Left ventricle myocardium inferior (tissue), 1 donor: ENCODE measurements around the gene TRMT44. TPM values are rescaled to one million over a fixed set of nuclear protein-coding genes. Genes with fewer than 3 reads are reported as not detected.

ENCODE experiments used
- DNase-seq: peaks from one replicate; pipeline ENCODE4 v3.0.0-alpha.2; 2020
- H3K27ac ChIP-seq: fragments of 200-600 bp; replicated peaks from 2 replicates; pipeline ENCODE4 v1.8.0; 2021
- H3K27me3 ChIP-seq: fragments of 200-600 bp; 2 replicates; pipeline ENCODE4 v1.8.0; 2021; ENCODE audit warnings: low read depth
- H3K36me3 ChIP-seq: fragments of 200-600 bp; 2 replicates; pipeline ENCODE4 v1.8.0; 2021
- H3K4me1 ChIP-seq: fragments of 200-600 bp; 2 replicates; pipeline ENCODE4 v1.8.0; 2021
- H3K4me3 ChIP-seq: fragments of 200-600 bp; 2 replicates; pipeline ENCODE4 v1.8.0; 2021; ENCODE audit warnings: mild to moderate bottlenecking, moderate library complexity
- H3K9me3 ChIP-seq: fragments of 200-600 bp; replicated peaks from 2 replicates; pipeline ENCODE4 v1.8.0; 2021
- intact Hi-C: fragments of 100-400 bp; cut with micrococcal nuclease; formaldehyde crosslinking; loops from one replicate; pipeline ENCODE4 v1.11.0; 2022
- total RNA-seq: library from RNA; stranded (reverse); fragmentation: NEBNext Ultra II Directional; extraction: Animal tissue kit (Norgen Biotek cat#: 25700); gene quantifications from one replicate; pipeline ENCODE4 v1.2.1, GENCODE V29; 2021
- TF ChIP-seq, protein P1 (sequence below): fragments of 200-600 bp; IDR thresholded peaks from 2 replicates; pipeline ENCODE4 v1.8.0; 2021; ENCODE audit warnings: antibody characterized with exemption, mild to moderate bottlenecking, borderline replicate concordance
- donor health status: DM: no; HTN: yes; CAD: no; lungs with severe emphysema.

TRMT44 gene
- total RNA-seq, 1 donor from 2014 or later: 9.2 TPM

DNA sequence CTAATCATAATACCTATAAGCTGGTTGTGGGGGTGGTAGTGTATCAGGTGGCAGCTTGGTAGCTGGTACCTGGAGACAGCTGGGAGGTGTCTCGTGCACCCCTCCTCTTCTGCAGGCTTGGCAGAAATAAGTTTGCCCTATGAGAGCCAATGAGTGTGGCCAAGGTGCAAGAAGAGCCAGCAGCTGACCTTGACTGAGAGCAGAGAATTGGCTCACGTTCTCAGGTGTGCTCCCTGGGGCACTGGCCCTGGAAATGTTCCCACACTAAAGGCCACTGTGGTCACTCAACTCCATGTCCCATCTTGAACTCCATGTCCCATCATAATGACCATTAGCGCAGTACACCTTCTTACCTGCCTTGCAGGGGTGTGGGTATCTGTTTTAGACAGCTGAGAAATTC, 13.4 kb downstream of the TRMT44 start:
- Histone ChIP-seq H3K36me3 (peaks cover 95% of the 10 kb centered on the region), H3K4me1 (peaks cover 5% of the 10 kb centered on the region), H3K4me3 (no peak overlapping the region), H3K27me3 (no peaks in the 10 kb centered on the region), H3K27ac (no peak overlapping the region), H3K9me3 (no peaks in the 10 kb centered on the region)
- TF ChIP-seq, protein P1, sequence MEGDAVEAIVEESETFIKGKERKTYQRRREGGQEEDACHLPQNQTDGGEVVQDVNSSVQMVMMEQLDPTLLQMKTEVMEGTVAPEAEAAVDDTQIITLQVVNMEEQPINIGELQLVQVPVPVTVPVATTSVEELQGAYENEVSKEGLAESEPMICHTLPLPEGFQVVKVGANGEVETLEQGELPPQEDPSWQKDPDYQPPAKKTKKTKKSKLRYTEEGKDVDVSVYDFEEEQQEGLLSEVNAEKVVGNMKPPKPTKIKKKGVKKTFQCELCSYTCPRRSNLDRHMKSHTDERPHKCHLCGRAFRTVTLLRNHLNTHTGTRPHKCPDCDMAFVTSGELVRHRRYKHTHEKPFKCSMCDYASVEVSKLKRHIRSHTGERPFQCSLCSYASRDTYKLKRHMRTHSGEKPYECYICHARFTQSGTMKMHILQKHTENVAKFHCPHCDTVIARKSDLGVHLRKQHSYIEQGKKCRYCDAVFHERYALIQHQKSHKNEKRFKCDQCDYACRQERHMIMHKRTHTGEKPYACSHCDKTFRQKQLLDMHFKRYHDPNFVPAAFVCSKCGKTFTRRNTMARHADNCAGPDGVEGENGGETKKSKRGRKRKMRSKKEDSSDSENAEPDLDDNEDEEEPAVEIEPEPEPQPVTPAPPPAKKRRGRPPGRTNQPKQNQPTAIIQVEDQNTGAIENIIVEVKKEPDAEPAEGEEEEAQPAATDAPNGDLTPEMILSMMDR: no peak
- no peak for DNase-seq
- intact Hi-C loops: no loop called here

DNA sequence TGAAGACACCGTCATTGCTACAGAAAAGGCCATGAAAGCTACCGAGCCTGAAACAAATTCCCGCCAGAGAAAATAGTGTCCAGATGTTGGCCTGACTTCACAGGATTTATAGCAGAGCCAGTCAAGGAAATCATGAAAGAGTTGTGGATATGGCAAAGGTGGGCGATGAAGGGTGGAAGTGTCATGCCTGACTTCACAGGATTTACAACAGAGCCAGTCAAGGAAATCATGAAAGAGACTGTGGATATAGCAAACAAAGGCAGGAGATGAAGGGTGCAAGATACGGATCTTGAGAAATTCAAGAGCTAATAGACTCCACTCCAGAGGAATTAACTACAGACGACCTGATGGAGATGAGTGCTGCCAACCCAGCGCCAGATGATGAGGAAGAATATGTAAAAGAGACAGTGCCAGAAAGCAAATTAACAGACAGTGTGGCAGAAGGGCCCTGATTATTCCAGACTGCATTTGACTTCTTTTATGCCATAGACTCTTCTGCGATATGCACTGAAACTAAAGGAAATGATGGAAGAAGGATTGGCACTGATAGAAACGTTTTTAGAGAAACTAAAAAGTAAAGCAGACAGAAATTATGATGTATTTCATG, 17.2 kb downstream of the TRMT44 start:
- Histone ChIP-seq H3K4me3 (no peak overlapping the region), H3K36me3 (peaks cover 94% of the 10 kb centered on the region), H3K9me3 (no peaks in the 10 kb centered on the region), H3K27me3 (no peaks in the 10 kb centered on the region), H3K27ac (no peak overlapping the region), H3K4me1 (no peaks in the 10 kb centered on the region)
- DNase-seq: no peak
- TF ChIP-seq, protein P1: no peak
- intact Hi-C loops: no loop called here

DNA sequence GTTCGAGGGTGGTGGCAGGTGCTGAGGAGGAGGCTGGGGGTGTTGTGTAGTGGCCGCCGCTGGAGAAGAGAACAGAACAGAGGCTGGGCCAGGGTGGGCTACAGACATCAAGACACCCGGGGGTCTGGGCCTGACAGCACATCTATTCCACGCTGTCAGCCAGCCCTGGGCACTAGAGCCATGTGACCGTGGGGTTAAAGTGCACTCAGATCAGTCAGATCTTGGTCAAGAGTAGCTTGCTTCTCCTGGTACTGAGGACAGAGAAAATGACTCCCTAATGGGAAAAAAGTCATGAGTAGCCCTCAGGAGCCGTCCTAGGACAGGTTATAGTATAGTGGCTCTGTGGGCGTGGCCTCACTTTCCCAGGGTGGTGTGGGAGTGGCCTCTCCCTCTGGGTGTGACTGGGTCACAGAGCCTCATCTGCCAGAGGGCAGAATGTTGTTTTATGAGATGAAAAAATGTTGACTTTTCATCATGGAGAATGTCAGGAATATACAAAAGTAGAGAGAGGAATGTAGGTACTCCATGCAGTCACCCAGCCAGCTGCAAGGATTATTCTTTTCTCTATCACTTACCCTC, 19.4 kb downstream of the TRMT44 start:
- TF ChIP-seq, protein P1: no peak
- H3K36me3 ChIP-seq: peaks cover 90% of the 10 kb centered on the region
- H3K27me3 ChIP-seq: no peaks in the 10 kb centered on the region
- H3K4me3 ChIP-seq: no peak overlapping the region
- no peaks in the 10 kb centered on the region for H3K9me3 ChIP-seq
- intact Hi-C loops: loop anchor here (10.0 kb wide), 1 partner anchor 135 kb away; the partner anchor contains the start of gene CPZ
- no peaks in the 10 kb centered on the region for H3K4me1 ChIP-seq
- DNase-seq: no peak
- no peak overlapping the region for H3K27ac ChIP-seq

DNA sequence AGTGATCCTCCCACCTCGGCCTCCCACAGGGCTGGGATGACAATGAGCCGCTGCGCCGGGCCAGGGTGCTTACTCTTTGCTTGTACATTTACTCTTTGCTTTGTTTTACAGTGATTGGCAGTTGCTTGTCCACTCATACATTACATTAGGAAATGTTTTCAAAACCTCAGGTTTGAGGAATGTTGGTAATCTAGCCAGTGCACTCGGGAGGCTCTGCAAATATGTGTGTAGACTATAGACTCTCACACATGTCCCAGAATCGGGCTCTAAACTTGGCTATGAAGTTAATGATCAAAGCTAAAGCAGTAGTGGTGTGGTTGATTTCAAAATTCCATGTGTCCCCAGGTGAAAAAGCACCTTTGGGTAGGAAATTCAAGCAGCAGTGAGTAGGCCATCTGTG, 20.5 kb downstream of the TRMT44 start:
- H3K36me3 ChIP-seq: peaks cover 90% of the 10 kb centered on the region
- TF ChIP-seq, protein P1: no peak
- intact Hi-C loops: loop anchor here (10.0 kb wide), 1 partner anchor 134 kb away; the partner anchor contains the start of gene CPZ
- H3K4me3 ChIP-seq: no peak overlapping the region
- DNase-seq: no peak
- no peaks in the 10 kb centered on the region for H3K4me1 ChIP-seq
- H3K27me3 ChIP-seq: no peaks in the 10 kb centered on the region
- H3K9me3 ChIP-seq: no peaks in the 10 kb centered on the region
- no peak overlapping the region for H3K27ac ChIP-seq

DNA sequence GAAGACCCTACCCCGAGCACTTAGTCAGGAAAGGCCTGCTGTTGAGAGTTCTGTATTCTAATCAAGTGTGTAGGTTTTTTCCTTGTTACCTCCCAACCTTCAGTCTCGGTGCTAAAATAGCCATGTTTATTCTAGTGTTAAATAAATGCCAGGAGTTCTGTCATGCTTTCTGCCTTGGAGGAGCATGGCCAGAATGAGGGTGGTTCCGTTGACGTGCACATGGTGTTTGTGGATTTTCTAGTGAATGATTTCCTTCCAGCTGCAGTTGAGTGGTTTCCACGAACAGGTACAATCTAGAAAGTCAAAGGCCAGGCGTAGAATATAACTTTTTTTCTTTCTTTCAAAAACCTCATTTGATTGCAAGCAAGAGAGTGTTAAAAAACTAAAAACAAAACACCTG, 21.0 kb downstream of the TRMT44 start:
- no peaks in the 10 kb centered on the region for H3K4me1 ChIP-seq
- no peak for DNase-seq
- no peaks in the 10 kb centered on the region for H3K27me3 ChIP-seq
- TF ChIP-seq, protein P1: no peak
- intact Hi-C loops: loop anchor here (10.0 kb wide), 1 partner anchor 133 kb away; the partner anchor contains the start of gene CPZ
- H3K9me3 ChIP-seq: no peaks in the 10 kb centered on the region
- H3K4me3 ChIP-seq: no peak overlapping the region
- H3K36me3 ChIP-seq: peaks cover 90% of the 10 kb centered on the region
- no peak overlapping the region for H3K27ac ChIP-seq
